CD4-positive, alpha-beta memory T cell (primary cell): Measurements from ENCODE around the gene GGT1. TPM values are rescaled to one million over a fixed set of nuclear protein-coding genes. Genes with fewer than 3 reads are reported as not detected.
"Not testable (repeated sequence)": the region's sequence is repeated elsewhere in the genome, so short reads cannot be mapped to it uniquely, and the experiment has no call there.

Source experiments
- CTCF ChIA-PET: fragments of 350-600 bp; sonication (Branson Sonifier 250); formaldehyde crosslinking; loops from one replicate; lab custom pipeline; 2021; ENCODE audit warnings: inconsistent platforms; ENCODE audit not compliant: partially characterized antibody; lab: Charles Lee
- POLR2A ChIA-PET: fragments of 350-600 bp; sonication (Branson Sonifier 250); formaldehyde crosslinking; loops from one replicate; lab custom pipeline; 2021; ENCODE audit not compliant: partially characterized antibody; lab: Charles Lee
- DNase-seq, 5 donors: peaks; one replicate each; pipeline versions ENCODE4 v3.0.0 to v3.0.0-alpha.2; 2020 to 2022; ENCODE audit warnings: mixed read lengths in 1 of 5
- H3K27ac ChIP-seq: one replicate; pipeline ENCODE4 v1.7.0; 2013; ENCODE audit warnings: low read depth, low read length
- H3K27me3 ChIP-seq: 2 replicates; pipeline ENCODE4 v1.7.0; 2013; ENCODE audit warnings: mild to moderate bottlenecking, low read length, moderate library complexity; ENCODE audit not compliant: insufficient read depth
- H3K36me3 ChIP-seq: 2 replicates; pipeline ENCODE4 v1.7.0; 2013; ENCODE audit warnings: mild to moderate bottlenecking, low read length, moderate library complexity; ENCODE audit not compliant: insufficient read depth
- H3K4me1 ChIP-seq: 2 replicates; pipeline ENCODE4 v1.7.0; 2013; ENCODE audit warnings: mild to moderate bottlenecking, low read length, moderate library complexity; ENCODE audit not compliant: insufficient read depth
- H3K4me3 ChIP-seq, 2 donors: one replicate each; pipeline ENCODE4 v1.7.0; 2013; ENCODE audit warnings: low read length in 2 of 2, mild to moderate bottlenecking in 1 of 2
- H3K9me3 ChIP-seq, 2 donors: one replicate each; pipeline ENCODE4 v1.7.0; 2013; ENCODE audit warnings: low read length in 2 of 2, control low read depth in 1 of 2; ENCODE audit not compliant: control insufficient read depth in 1 of 2
- H3K27ac Mint-ChIP-seq, 7 donors: one replicate each; pipeline ENCODE4 v1.8.0; 2020 to 2021; ENCODE audit warnings: mixed read lengths in 7 of 7, mild to moderate bottlenecking in 6 of 7, inconsistent platforms in 3 of 7, moderate library complexity in 3 of 7
- H3K27me3 Mint-ChIP-seq, 2 donors: one replicate each; pipeline ENCODE4 v1.8.0; 2020 to 2021; ENCODE audit warnings: mixed read lengths in 2 of 2
- H3K36me3 Mint-ChIP-seq, 2 donors: one replicate each; pipeline ENCODE4 v1.8.0; 2020 to 2021; ENCODE audit warnings: mixed read lengths in 2 of 2, inconsistent platforms in 1 of 2, mild to moderate bottlenecking in 1 of 2
- H3K4me1 Mint-ChIP-seq, 4 donors: one replicate each; pipeline ENCODE4 v1.8.0; 2020 to 2021; ENCODE audit warnings: mixed read lengths in 4 of 4, mild to moderate bottlenecking in 1 of 4
- H3K4me3 Mint-ChIP-seq, 8 donors: one replicate each; pipeline ENCODE4 v1.8.0; 2020 to 2021; ENCODE audit warnings: mixed read lengths in 8 of 8, mild to moderate bottlenecking in 7 of 8, moderate library complexity in 6 of 8, inconsistent platforms in 3 of 8
- H3K9me3 Mint-ChIP-seq, 8 donors: one replicate each; pipeline ENCODE4 v1.8.0; 2020 to 2021; ENCODE audit warnings: mixed read lengths in 8 of 8, mild to moderate bottlenecking in 5 of 8, inconsistent platforms in 3 of 8, moderate library complexity in 1 of 8
- intact Hi-C: fragments of 100-400 bp; cut with micrococcal nuclease; formaldehyde crosslinking; loops from one replicate; pipeline ENCODE4 v1.15.1; 2023
- polyA plus RNA-seq, 2 donors: library from polyadenylated mRNA; unstranded; fragments of 300-500 nt; fragmentation: Illumina TruSeq; gene quantifications; one replicate each; pipeline ENCODE4 v1.2.3, GENCODE V29; 2021
- total RNA-seq, 2 experiments: library from RNA; stranded (reverse); gene quantifications; one replicate each; pipeline ENCODE4 v1.2.3, GENCODE V29; 2021

Gene GGT1
- total and polyA plus RNA-seq, 4 experiments from 2014 or later = 11.9 to 28.3 (median 22.6) TPM

- intact Hi-C loops = no loop called here
- DNase-seq = no peak
- Histone ChIP-seq H3K4me3 (no peak overlapping the region), H3K27me3 (no peaks in the 10 kb centered on the region), H3K36me3 (no peaks in the 10 kb centered on the region), H3K27ac (no peak overlapping the region), H3K9me3 (no peaks in the 10 kb centered on the region), H3K4me1 (peaks cover 4% of the 10 kb centered on the region)
- ChIA-PET CTCF (no interaction called here), POLR2A (no interaction called here)
- H3K36me3 Mint-ChIP-seq = no peaks in the 10 kb centered on the region
- H3K9me3 Mint-ChIP-seq = no peaks in the 10 kb centered on the region
- no peak overlapping the region for H3K27ac Mint-ChIP-seq
- no peaks in the 10 kb centered on the region for H3K27me3 Mint-ChIP-seq
- peak overlapping the region in 5 of 8 donors; percentile 10 to 59 (median 29) for H3K4me3 Mint-ChIP-seq
- peaks cover 0 to 6% (median 2%) of the 10 kb centered on the region in 4 donors for H3K4me1 Mint-ChIP-seq
These were observed 9.0 kb upstream of the GGT1 start for GRCh38 chr22:24593836-24594568.

DNA sequence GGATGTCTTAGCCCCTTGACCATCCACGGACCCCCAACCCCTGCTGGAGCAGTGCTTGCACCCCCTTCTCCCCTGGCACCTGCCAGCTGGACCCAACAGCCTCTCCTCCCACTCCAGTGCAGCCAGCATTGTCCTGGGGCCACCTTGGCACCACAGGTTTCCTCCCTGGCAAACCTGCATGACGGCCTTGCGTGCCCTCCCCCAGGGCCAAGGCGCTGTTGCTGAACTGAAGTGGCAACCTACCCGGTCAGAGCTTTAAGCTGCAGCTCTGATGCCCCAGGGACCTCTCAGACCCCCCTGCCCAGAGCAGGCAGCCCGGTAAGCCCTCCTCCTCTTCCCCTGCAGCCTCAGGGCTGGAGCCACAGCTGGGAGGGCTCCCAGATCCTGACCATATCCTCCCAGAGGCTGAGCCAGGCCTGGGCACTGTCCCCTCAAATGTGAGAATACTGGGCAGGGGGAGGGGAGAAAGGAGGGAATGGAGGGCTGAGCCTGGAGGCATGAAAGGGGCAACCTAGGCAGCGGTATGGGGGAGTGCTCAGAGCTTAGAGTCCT is 8.3 kb upstream of the GGT1 start:
- intact Hi-C loops = no loop called here
- Mint-ChIP-seq H3K9me3 (no peaks in the 10 kb centered on the region), H3K4me1 (peaks cover 0 to 6% (median 2%) of the 10 kb centered on the region in 4 donors), H3K27me3 (no peaks in the 10 kb centered on the region), H3K4me3 (no peak overlapping the region), H3K27ac (no peak overlapping the region), H3K36me3 (no peaks in the 10 kb centered on the region)
- ChIA-PET POLR2A (no interaction called here), CTCF (no interaction called here)
- H3K27me3 ChIP-seq = no peaks in the 10 kb centered on the region
- no peaks in the 10 kb centered on the region for H3K36me3 ChIP-seq
- H3K9me3 ChIP-seq = no peaks in the 10 kb centered on the region
- DNase-seq = no peak
- H3K4me1 ChIP-seq = peaks cover 4% of the 10 kb centered on the region
- H3K27ac ChIP-seq = no peak overlapping the region
- H3K4me3 ChIP-seq = no peak overlapping the region

DNA sequence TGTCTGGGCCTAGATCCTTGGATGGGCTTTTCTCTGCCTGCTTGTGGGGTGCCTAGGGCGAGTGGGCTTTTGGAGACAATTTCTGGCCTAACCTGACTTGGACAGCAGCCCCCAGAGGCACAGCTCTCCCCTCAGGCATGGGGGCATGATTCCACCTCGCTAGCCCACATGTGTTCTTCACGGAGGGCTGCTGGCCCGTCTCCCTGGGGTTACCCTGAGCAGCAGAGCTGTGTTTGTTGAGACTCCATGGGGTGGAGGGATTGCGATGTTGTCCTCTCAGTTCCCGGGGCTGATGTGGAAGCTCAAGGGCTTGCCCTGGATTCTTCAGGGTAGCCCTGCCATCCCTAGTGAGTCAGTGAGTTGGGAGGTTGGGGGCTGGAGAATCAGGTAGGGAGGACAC is 7.8 kb upstream of the GGT1 start:
- Mint-ChIP-seq H3K27ac (no peak overlapping the region), H3K36me3 (no peaks in the 10 kb centered on the region), H3K27me3 (no peaks in the 10 kb centered on the region), H3K9me3 (no peaks in the 10 kb centered on the region), H3K4me1 (peaks cover 0 to 6% (median 2%) of the 10 kb centered on the region in 4 donors), H3K4me3 (no peak overlapping the region)
- H3K27me3 ChIP-seq = no peaks in the 10 kb centered on the region
- no peaks in the 10 kb centered on the region for H3K36me3 ChIP-seq
- no peak for DNase-seq
- POLR2A ChIA-PET = no interaction called here
- intact Hi-C loops = no loop called here
- no peak overlapping the region for H3K27ac ChIP-seq
- CTCF ChIA-PET = no interaction called here
- peaks cover 4% of the 10 kb centered on the region for H3K4me1 ChIP-seq
- H3K9me3 ChIP-seq = no peaks in the 10 kb centered on the region
- no peak overlapping the region for H3K4me3 ChIP-seq

DNA sequence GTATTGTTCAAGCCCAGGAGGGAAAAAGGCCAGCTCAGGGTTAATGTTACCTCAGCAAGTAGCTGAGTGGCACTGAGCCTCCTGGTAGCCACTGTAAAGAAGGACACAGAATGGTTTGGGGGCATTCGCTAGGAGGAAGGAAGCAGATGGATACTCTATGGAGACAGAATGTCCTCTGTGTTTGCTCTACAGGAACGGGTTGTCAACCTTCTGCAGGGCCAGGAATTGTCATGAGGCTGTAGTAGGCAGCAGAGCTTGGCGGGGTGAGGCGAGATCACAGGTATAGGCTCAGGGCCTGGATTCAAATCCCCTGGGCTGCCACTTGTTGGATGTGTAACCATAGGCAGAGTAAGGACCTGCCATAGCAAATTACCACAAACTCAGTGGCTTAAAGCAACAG is 7.1 kb upstream of the GGT1 start:
- no peak overlapping the region for H3K27ac ChIP-seq
- H3K4me3 ChIP-seq = no peak overlapping the region
- Mint-ChIP-seq H3K36me3 (no peaks in the 10 kb centered on the region), H3K9me3 (no peaks in the 10 kb centered on the region), H3K4me1 (peaks cover 1 to 8% (median 2%) of the 10 kb centered on the region in 4 donors), H3K4me3 (no peak overlapping the region), H3K27ac (peak overlapping the region in 1 of 7 donors; percentile 13), H3K27me3 (no peaks in the 10 kb centered on the region)
- ChIA-PET POLR2A (no interaction called here), CTCF (no interaction called here)
- no peaks in the 10 kb centered on the region for H3K36me3 ChIP-seq
- DNase-seq = no peak
- no peaks in the 10 kb centered on the region for H3K9me3 ChIP-seq
- intact Hi-C loops = no loop called here
- H3K4me1 ChIP-seq = peaks cover 4% of the 10 kb centered on the region
- H3K27me3 ChIP-seq = no peaks in the 10 kb centered on the region

GRCh38 chr22:24597076-24597475 is 5.9 kb upstream of the GGT1 start:
- POLR2A ChIA-PET, DNase-seq, H3K27me3 Mint-ChIP-seq, H3K36me3 ChIP-seq, H3K27ac Mint-ChIP-seq, H3K4me3 ChIP-seq, H3K27ac ChIP-seq, CTCF ChIA-PET, intact Hi-C loops, H3K9me3 Mint-ChIP-seq, H3K36me3 Mint-ChIP-seq, H3K9me3 ChIP-seq, H3K4me3 Mint-ChIP-seq, H3K27me3 ChIP-seq: not testable (repeated sequence)
- peaks cover 11% of the 10 kb centered on the region for H3K4me1 ChIP-seq
- peaks cover 1 to 19% (median 10%) of the 10 kb centered on the region in 4 donors for H3K4me1 Mint-ChIP-seq

GRCh38 chr22:24599514-24599913 is 3.5 kb upstream of the GGT1 start:
- H3K27me3 Mint-ChIP-seq = no peaks in the 10 kb centered on the region
- no peak overlapping the region for H3K4me3 ChIP-seq
- H3K36me3 ChIP-seq = no peaks in the 10 kb centered on the region
- H3K4me1 ChIP-seq = peaks cover 8% of the 10 kb centered on the region
- no peaks in the 10 kb centered on the region for H3K9me3 ChIP-seq
- no peaks in the 10 kb centered on the region for H3K36me3 Mint-ChIP-seq
- H3K9me3 Mint-ChIP-seq = no peaks in the 10 kb centered on the region
- H3K27ac ChIP-seq = no peak overlapping the region
- intact Hi-C loops = no loop called here
- CTCF ChIA-PET = no interaction called here
- peak overlapping the region in 4 of 7 donors; percentile 9 to 70 (median 48) for H3K27ac Mint-ChIP-seq
- DNase-seq = no peak
- peaks cover 8 to 32% (median 23%) of the 10 kb centered on the region in 4 donors for H3K4me1 Mint-ChIP-seq
- POLR2A ChIA-PET = no interaction called here
- no peak overlapping the region for H3K4me3 Mint-ChIP-seq
- no peaks in the 10 kb centered on the region for H3K27me3 ChIP-seq

- POLR2A ChIA-PET, H3K4me3 Mint-ChIP-seq, intact Hi-C loops, CTCF ChIA-PET, H3K4me3 ChIP-seq, H3K36me3 Mint-ChIP-seq, H3K36me3 ChIP-seq, H3K9me3 Mint-ChIP-seq, H3K27me3 Mint-ChIP-seq, DNase-seq, H3K9me3 ChIP-seq, H3K4me1 ChIP-seq, H3K27me3 ChIP-seq, H3K27ac ChIP-seq: not testable (repeated sequence)
- Mint-ChIP-seq H3K4me1 (peaks cover 8 to 32% (median 23%) of the 10 kb centered on the region in 4 donors), H3K27ac (peak overlapping the region in 1 of 7 donors; percentile 61)
These were observed 2.9 kb upstream of the GGT1 start for GRCh38 chr22:24599958-24600715.
